Activated CD8-positive, alpha-beta T cell treated with anti-CD3 and anti-CD28 coated beads, Interleukin-2, amount 10 ng/mL, durations not matched to agents 7 days and 5 days (primary cell): Measurements from ENCODE around the gene KCTD15. TPM values are rescaled to one million over a fixed set of nuclear protein-coding genes. Genes with fewer than 3 reads are reported as not detected.
A peak's percentile ranks its signal among the peaks of the same experiment; 100 is the strongest.

Experiments
- ATAC-seq: fragments of 150-1000 bp; cut with Tn5 transposase; one replicate; pipeline ENCODE4 v1.10.0; 2021; ENCODE audit warnings: moderate library complexity
- CTCF ChIA-PET: fragments of 350-600 bp; sonication (Branson Sonifier 250); formaldehyde crosslinking; loops from one replicate; lab custom pipeline; 2021; ENCODE audit warnings: antibody characterized with exemption; lab: Charles Lee
- POLR2A ChIA-PET: fragments of 350-600 bp; sonication (Branson Sonifier 250); formaldehyde crosslinking; loops from one replicate; lab custom pipeline; 2021; ENCODE audit warnings: antibody characterized with exemption; lab: Charles Lee
- DNase-seq: peaks from one replicate; pipeline ENCODE4 v3.0.0-alpha.2; 2020
- H3K27ac Mint-ChIP-seq: one replicate; pipeline ENCODE4 v1.8.0; 2021; ENCODE audit warnings: mild to moderate bottlenecking, mixed read lengths
- H3K27me3 Mint-ChIP-seq: one replicate; pipeline ENCODE4 v1.8.0; 2021; ENCODE audit warnings: low read depth, mixed read lengths
- H3K36me3 Mint-ChIP-seq: one replicate; pipeline ENCODE4 v1.8.0; 2021; ENCODE audit warnings: low read depth, mixed read lengths
- H3K4me1 Mint-ChIP-seq: one replicate; pipeline ENCODE4 v1.8.0; 2021; ENCODE audit warnings: low read depth, mixed read lengths
- H3K4me3 Mint-ChIP-seq: one replicate; pipeline ENCODE4 v1.8.0; 2021; ENCODE audit warnings: mild to moderate bottlenecking, mixed read lengths
- H3K9me3 Mint-ChIP-seq: one replicate; pipeline ENCODE4 v1.8.0; 2022; ENCODE audit warnings: mixed read lengths; ENCODE audit not compliant: insufficient read depth
- total RNA-seq, 2 experiments: library from RNA; stranded (reverse); gene quantifications; one replicate each; pipeline ENCODE4 v1.2.3, GENCODE V29; 2021

The KCTD15 gene
- total RNA-seq, 2 experiments from 2014 or later: 0.42 TPM

DNA sequence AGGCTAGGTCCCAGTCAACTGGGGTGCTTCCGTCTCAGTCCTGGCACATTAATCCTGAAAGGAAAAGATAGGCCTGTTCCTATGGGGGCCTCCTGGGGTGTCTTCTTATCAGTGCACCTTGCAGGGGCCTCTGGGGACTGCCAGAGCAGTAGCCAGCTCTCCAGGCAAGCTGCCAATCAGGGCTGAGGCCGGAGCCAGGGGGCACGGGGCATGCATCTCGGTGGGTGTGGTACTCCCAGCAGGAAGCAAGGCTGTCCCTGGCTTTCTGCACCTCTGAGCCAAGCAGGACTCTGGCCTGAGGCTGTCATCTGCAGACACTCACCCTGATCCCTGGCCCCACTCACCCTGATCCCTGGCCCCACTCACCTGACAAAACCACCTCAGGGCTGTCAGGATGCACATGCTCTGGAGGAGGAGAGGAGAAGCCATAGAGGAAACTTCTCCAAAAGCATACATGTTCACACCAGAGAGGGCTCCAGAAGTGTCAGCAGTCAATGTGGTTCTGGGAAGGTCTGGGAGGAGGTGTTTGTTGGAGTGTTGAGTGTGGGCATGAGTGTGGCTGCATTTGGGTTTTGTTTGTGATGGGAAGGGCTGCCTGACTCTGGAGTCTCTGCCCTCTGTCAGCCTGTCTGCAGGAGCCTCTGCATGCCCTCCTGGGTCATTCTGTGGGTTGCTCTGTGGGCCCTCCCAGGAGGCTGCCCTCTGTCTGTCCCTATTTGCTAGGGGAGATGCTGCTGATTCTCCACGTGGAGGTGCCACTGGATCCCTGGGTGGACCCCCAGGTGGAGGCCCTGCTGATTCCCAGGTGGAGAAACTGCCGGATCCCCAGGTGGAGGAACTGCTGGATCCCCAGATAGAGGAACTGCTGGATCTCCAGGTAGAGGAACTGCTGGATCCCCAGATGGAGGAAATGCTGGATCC lies 22.7 kb upstream of the KCTD15 start:
- H3K9me3 Mint-ChIP-seq: no peaks in the 10 kb centered on the region
- H3K4me3 Mint-ChIP-seq: no peak overlapping the region
- H3K27ac Mint-ChIP-seq: no peak overlapping the region
- DNase-seq (no peak), ATAC-seq (no peak)
- ChIA-PET CTCF (no interaction called here), POLR2A (no interaction called here)
- H3K36me3 Mint-ChIP-seq: no peaks in the 10 kb centered on the region
- H3K4me1 Mint-ChIP-seq: peaks cover 3% of the 10 kb centered on the region
- H3K27me3 Mint-ChIP-seq: peaks cover 6% of the 10 kb centered on the region

DNA sequence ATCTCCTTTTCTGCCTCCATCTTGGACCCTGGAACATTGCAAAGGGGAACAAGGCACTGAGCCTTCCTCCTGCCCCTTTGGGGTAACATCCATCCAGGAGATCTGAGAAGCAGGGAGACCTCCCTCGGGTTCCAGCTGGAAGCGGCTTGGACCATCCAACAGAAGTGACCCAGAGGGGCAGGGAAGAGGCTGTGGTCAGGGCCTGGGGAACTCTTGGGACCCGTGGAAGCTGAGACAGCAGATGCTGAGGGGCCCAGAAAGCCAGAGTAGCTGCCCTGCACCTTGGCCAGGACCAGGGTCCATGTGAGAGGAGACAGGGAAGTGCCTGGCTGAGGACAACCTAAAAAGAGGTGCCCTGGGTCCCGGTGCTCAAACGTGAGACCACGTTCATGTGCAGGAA lies 21.9 kb upstream of the KCTD15 start:
- ATAC-seq: no peak
- H3K4me3 Mint-ChIP-seq: no peak overlapping the region
- H3K27ac Mint-ChIP-seq: no peak overlapping the region

GRCh38 chr19:33775731-33776487 lies 20.8 kb upstream of the KCTD15 start:
- H3K36me3 Mint-ChIP-seq: no peaks in the 10 kb centered on the region
- H3K4me1 Mint-ChIP-seq: peaks cover 6% of the 10 kb centered on the region
- no peak for ATAC-seq
- no peak overlapping the region for H3K4me3 Mint-ChIP-seq
- peaks cover 12% of the 10 kb centered on the region for H3K27me3 Mint-ChIP-seq
- CTCF ChIA-PET: interaction anchor here (1.1 kb wide), 1 partner anchor 321 kb away, joined by 4 read pairs; no protein-coding TSS in a partner anchor
- H3K27ac Mint-ChIP-seq: no peak overlapping the region
- no peak for DNase-seq
- POLR2A ChIA-PET: no interaction called here
- H3K9me3 Mint-ChIP-seq: no peaks in the 10 kb centered on the region

More for the DNA sequence above, 21.9 kb upstream of the KCTD15 start:
- H3K4me1 Mint-ChIP-seq: peaks cover 3% of the 10 kb centered on the region
- peaks cover 12% of the 10 kb centered on the region for H3K27me3 Mint-ChIP-seq
- no peak for DNase-seq
- ChIA-PET CTCF (interaction anchor here (0.9 to 1.1 kb wide), 2 partner anchors 224 to 322 kb away, joined by 3 to 4 read pairs; no protein-coding TSS in a partner anchor), POLR2A (no interaction called here)
- H3K9me3 Mint-ChIP-seq: no peaks in the 10 kb centered on the region
- H3K36me3 Mint-ChIP-seq: no peaks in the 10 kb centered on the region

DNA sequence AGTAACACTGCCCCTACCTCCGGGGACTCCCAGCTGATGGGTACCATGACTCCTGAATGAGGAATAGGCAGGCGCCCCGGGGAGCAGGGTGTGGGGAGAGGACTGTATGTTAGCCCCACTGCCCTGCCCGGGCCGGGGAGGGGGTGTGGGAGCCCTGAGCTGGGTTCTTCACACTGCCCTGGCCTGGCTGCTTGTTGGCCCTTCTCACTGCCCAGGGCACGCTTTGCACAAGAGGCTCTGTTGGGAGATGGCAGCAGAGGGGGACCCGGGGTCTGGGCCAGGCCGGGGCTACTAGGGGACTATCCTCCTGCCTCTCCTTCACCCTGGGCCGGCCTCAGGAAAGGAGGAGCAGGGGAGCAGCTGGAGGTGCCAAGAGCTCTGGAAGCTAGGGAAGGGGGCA lies 19.3 kb upstream of the KCTD15 start:
- POLR2A ChIA-PET: no interaction called here
- no peaks in the 10 kb centered on the region for H3K9me3 Mint-ChIP-seq
- DNase-seq (no peak), ATAC-seq (no peak)
- CTCF ChIA-PET: interaction anchor here (0.5 to 2.2 kb wide), 46 partner anchors 9 to 396 kb away, joined by 3 to 37 read pairs (median 4); partner anchors contain the start of genes KCTD15 and LSM14A
- no peak overlapping the region for H3K27ac Mint-ChIP-seq
- no peak overlapping the region for H3K4me3 Mint-ChIP-seq
- no peaks in the 10 kb centered on the region for H3K36me3 Mint-ChIP-seq
- H3K4me1 Mint-ChIP-seq: peaks cover 6% of the 10 kb centered on the region
- peaks cover 12% of the 10 kb centered on the region for H3K27me3 Mint-ChIP-seq

GRCh38 chr19:33777753-33778088 lies 18.9 kb upstream of the KCTD15 start:
- H3K27ac Mint-ChIP-seq: no peak overlapping the region
- no peaks in the 10 kb centered on the region for H3K9me3 Mint-ChIP-seq
- H3K27me3 Mint-ChIP-seq: peaks cover 12% of the 10 kb centered on the region
- no peaks in the 10 kb centered on the region for H3K36me3 Mint-ChIP-seq
- DNase-seq: no peak
- ATAC-seq: no peak
- POLR2A ChIA-PET: no interaction called here
- peaks cover 6% of the 10 kb centered on the region for H3K4me1 Mint-ChIP-seq
- CTCF ChIA-PET: interaction anchor here (0.5 to 2.2 kb wide), 50 partner anchors 9 to 558 kb away, joined by 3 to 37 read pairs (median 4); partner anchors contain the start of genes KCTD15 and LSM14A
- no peak overlapping the region for H3K4me3 Mint-ChIP-seq

DNA sequence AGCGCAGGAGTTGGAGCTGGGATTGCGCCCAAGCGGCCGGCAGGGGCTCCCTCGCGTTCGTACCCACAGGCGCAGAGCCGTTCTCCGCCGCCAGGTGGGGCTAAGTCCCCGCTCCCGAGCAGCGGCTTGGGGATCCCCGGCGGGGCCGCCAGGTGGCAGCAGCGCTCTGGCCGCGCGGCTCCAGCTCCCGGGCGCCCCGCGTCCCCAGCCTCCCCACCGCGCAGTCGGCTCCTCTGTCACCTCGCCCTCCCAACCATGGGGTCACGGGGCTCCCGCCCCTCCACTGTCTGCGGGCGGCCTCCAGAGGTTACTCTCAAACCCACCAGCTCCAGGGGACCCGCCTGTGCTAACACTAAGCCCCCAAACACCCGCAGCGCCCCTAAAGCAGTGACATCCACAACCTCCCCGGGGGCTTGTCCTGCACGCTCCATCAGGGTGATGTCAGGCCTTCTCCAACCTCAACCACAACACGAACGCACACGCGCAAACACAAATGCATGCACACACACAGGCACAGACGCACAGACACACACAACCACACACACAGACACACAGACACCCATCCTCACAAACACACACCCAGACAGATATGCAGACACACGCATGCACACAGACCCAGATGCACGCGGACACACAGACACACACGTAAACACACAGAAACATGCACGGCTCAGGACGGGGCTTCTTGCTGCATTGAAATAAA lies 18.4 kb upstream of the KCTD15 start:
- peak; percentile 92 for ATAC-seq
- H3K4me1 Mint-ChIP-seq: peaks cover 6% of the 10 kb centered on the region
- POLR2A ChIA-PET: no interaction called here
- no peak overlapping the region for H3K4me3 Mint-ChIP-seq
- H3K9me3 Mint-ChIP-seq: no peaks in the 10 kb centered on the region
- no peak overlapping the region for H3K27ac Mint-ChIP-seq
- CTCF ChIA-PET: interaction anchor here (0.5 to 2.2 kb wide), 52 partner anchors 9 to 558 kb away, joined by 3 to 37 read pairs (median 4); partner anchors contain the start of genes KCTD15 and LSM14A
- DNase-seq: peak; percentile 87
- no peaks in the 10 kb centered on the region for H3K36me3 Mint-ChIP-seq
- H3K27me3 Mint-ChIP-seq: peaks cover 12% of the 10 kb centered on the region

GRCh38 chr19:33779849-33780248 lies 16.8 kb upstream of the KCTD15 start:
- H3K27me3 Mint-ChIP-seq: peaks cover 12% of the 10 kb centered on the region
- ChIA-PET POLR2A (no interaction called here), CTCF (no interaction called here)
- H3K36me3 Mint-ChIP-seq: no peaks in the 10 kb centered on the region
- H3K27ac Mint-ChIP-seq: no peak overlapping the region
- ATAC-seq (no peak), DNase-seq (no peak)
- peaks cover 6% of the 10 kb centered on the region for H3K4me1 Mint-ChIP-seq
- no peak overlapping the region for H3K4me3 Mint-ChIP-seq
- no peaks in the 10 kb centered on the region for H3K9me3 Mint-ChIP-seq

- POLR2A ChIA-PET: no interaction called here
- no peak for DNase-seq
- H3K27me3 Mint-ChIP-seq: peaks cover 12% of the 10 kb centered on the region
- CTCF ChIA-PET: no interaction called here
- H3K27ac Mint-ChIP-seq: no peak overlapping the region
- H3K9me3 Mint-ChIP-seq: no peaks in the 10 kb centered on the region
- no peak overlapping the region for H3K4me3 Mint-ChIP-seq
- H3K36me3 Mint-ChIP-seq: no peaks in the 10 kb centered on the region
- H3K4me1 Mint-ChIP-seq: peaks cover 10% of the 10 kb centered on the region
- no peak for ATAC-seq
Observed at GRCh38 chr19:33780251-33780650, 16.4 kb upstream of the KCTD15 start.

GRCh38 chr19:33780746-33781145 lies 15.9 kb upstream of the KCTD15 start:
- Mint-ChIP-seq H3K4me1 (peaks cover 15% of the 10 kb centered on the region), H3K36me3 (no peaks in the 10 kb centered on the region), H3K27me3 (peaks cover 12% of the 10 kb centered on the region), H3K9me3 (no peaks in the 10 kb centered on the region), H3K4me3 (no peak overlapping the region), H3K27ac (no peak overlapping the region)
- POLR2A ChIA-PET: no interaction called here
- no peak for DNase-seq
- no peak for ATAC-seq
- CTCF ChIA-PET: no interaction called here

- H3K27me3 Mint-ChIP-seq: peaks cover 12% of the 10 kb centered on the region
- POLR2A ChIA-PET: no interaction called here
- no peaks in the 10 kb centered on the region for H3K9me3 Mint-ChIP-seq
- H3K4me1 Mint-ChIP-seq: peaks cover 19% of the 10 kb centered on the region
- CTCF ChIA-PET: no interaction called here
- DNase-seq: no peak
- no peaks in the 10 kb centered on the region for H3K36me3 Mint-ChIP-seq
- no peak for ATAC-seq
- H3K4me3 Mint-ChIP-seq: no peak overlapping the region
- H3K27ac Mint-ChIP-seq: no peak overlapping the region
Observed at GRCh38 chr19:33781415-33781935, 15.2 kb upstream of the KCTD15 start.

GRCh38 chr19:33781996-33782395 lies 14.7 kb upstream of the KCTD15 start:
- H3K4me1 Mint-ChIP-seq: peaks cover 19% of the 10 kb centered on the region
- no peak overlapping the region for H3K27ac Mint-ChIP-seq
- no peaks in the 10 kb centered on the region for H3K36me3 Mint-ChIP-seq
- no peak for ATAC-seq
- DNase-seq: no peak
- H3K27me3 Mint-ChIP-seq: peaks cover 12% of the 10 kb centered on the region
- no peak overlapping the region for H3K4me3 Mint-ChIP-seq
- no peaks in the 10 kb centered on the region for H3K9me3 Mint-ChIP-seq
- ChIA-PET CTCF (no interaction called here), POLR2A (no interaction called here)
